ENCODE results near the gene PLA2G4D.

Gene PLA2G4D

DNA sequence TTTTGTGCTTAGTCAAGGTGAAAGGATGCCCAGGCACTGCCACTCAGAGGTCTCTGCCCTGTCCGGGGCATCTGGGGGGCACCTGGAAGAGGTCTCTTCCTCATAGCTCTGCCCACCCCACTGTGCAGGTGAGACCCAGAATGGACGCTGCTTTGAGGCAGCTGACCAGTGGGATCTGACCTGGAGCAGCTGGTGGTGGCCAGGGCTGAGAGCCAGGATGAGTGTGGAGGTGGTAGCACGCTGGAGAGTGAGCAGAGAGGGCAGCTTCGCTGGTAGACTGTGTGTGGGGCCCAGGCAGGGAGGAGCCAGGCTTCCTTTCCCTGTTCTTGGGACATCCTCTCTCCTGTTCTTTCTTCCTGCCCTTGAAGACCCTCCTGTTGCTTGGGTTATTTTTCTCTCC is 41.4 kb downstream of the PLA2G4D start:
- DNase-seq (ENCODE audit: insufficient read length, low spot score) = no peak
- TF ChIP-seq CTCF (IDR thresholded peaks at IDR 0.05; ENCODE audit: insufficient read depth, missing control alignments) = no peak
- no peak for FAIRE-seq

- no peak for TF ChIP-seq CTCF (IDR thresholded peaks at IDR 0.05; ENCODE audit: insufficient read depth, missing control alignments)
- FAIRE-seq (no peak), DNase-seq (ENCODE audit: insufficient read length, low spot score) (no peak)
These were observed 43.7 kb downstream of the PLA2G4D start for GRCh38 chr15:42050484-42051255.

DNA sequence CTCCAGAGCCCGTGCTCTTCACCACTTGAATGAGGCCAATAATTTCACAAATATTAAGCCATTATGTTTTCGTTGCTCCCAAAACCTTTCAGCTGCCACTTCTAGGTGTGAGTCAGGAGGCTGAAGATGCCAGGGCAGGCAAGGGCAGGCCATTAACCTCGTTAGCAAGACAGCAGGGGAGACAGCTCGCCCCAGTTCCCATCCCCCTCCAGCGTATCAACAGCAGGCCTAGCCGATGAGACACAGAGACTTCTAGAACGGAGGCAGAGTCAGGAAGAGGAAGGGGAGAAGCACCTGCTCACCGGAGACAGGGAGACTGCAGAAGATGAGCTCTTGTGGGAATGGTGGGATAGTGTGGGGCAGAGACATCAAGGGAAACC is 45.6 kb downstream of the PLA2G4D start:
- TF ChIP-seq CTCF (IDR thresholded peaks at IDR 0.05; ENCODE audit: insufficient read depth, missing control alignments) = no peak
- DNase-seq (ENCODE audit: insufficient read length, low spot score) (no peak), FAIRE-seq (no peak)

DNA sequence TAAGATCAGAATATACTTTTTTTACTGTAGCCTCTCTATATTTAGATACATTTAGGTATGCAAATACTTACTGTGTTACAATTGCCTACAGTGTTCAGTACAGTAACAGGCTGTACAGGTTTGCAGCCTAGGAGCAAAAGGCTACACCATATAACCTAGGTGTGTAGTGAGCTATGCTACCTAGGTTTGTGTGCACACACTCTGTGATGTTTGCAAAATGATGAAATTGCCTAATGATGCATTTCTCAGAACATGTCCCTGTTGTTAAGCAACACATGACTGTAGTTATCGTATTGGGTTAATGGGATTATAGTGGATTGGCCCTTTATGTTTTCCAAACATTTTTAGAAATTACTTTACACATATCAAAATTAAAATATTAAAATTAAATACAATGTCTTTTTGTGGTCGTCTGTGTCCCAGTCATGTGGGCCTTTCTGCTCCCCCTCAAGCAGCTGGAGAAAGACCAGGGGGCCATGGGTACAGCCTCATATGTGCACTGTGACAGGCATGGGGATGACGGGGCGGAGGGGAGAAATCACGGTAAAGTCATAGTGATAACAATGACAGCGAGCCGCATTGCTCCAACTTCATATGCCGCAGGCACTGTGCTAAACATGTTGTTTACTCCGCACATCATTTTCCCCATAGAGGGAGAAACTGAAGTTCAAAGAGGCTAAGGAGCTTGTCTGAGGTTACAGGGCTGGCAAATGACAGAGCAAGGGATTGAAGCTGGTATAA is 46.1 kb downstream of the PLA2G4D start:
- no peak for TF ChIP-seq CTCF (IDR thresholded peaks at IDR 0.05; ENCODE audit: insufficient read depth, missing control alignments)
- DNase-seq (ENCODE audit: insufficient read length, low spot score) (no peak), FAIRE-seq (no peak)

DNA sequence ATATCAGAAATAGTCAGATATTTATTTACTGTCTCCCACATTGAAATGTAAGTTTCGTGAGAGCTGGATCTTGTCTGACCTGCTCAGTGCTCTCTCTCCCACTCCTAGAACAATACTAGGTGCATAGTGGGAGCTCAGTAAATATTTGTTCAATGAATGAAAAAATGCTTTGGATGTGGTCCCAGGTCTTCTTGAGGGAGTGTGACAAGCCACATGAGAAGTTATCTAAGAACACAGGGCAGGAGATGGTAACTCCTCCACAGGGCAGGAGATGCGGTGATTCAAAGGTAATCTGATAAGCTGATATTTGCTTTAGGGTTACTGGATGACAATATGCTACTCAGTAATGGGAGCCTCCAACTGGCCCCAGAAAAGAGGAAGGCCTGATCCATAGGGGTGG is 47.8 kb downstream of the PLA2G4D start:
- no peak for FAIRE-seq
- TF ChIP-seq CTCF (IDR thresholded peaks at IDR 0.05; ENCODE audit: insufficient read depth, missing control alignments) = no peak
- no peak for DNase-seq (ENCODE audit: insufficient read length, low spot score)

GRCh38 chr15:42045211-42045615 is 49.1 kb downstream of the PLA2G4D start:
- no peak for TF ChIP-seq CTCF (IDR thresholded peaks at IDR 0.05; ENCODE audit: insufficient read depth, missing control alignments)
- FAIRE-seq (no peak), DNase-seq (ENCODE audit: insufficient read length, low spot score) (no peak)

All from D721Med (cell line).